Measurements from ENCODE around the gene MTRF1.

GRCh38 chr13:41232578-41233480, 30.5 kb downstream of the MTRF1 start:
- TF ChIP-seq POLR2A (IDR thresholded peaks at IDR 0.05) (no peak), EP300 (IDR thresholded peaks at IDR 0.05) (no peak)

Measured in suprapubic skin (tissue), 2 donors.